ENCODE results near the gene MB.

DNA sequence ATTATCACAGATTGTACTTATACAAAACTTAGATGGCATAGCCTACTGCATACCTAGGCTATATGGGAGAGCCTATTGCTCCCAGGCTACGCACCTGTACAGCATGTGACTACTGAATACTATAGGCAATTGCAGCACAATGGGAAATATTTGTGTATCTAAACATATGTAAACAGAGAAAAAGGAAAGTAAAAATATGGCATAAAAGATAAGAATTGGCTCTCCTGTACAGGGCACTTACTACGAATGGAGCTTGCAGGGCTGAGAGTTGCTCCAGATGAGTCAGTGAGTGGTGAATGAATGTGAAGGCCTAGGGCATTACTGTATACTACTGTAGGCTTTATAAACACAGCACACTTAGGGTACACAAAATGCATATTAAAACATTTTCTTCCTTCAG, 44.3 kb upstream of the MB start:
- TF ChIP-seq, protein P1, sequence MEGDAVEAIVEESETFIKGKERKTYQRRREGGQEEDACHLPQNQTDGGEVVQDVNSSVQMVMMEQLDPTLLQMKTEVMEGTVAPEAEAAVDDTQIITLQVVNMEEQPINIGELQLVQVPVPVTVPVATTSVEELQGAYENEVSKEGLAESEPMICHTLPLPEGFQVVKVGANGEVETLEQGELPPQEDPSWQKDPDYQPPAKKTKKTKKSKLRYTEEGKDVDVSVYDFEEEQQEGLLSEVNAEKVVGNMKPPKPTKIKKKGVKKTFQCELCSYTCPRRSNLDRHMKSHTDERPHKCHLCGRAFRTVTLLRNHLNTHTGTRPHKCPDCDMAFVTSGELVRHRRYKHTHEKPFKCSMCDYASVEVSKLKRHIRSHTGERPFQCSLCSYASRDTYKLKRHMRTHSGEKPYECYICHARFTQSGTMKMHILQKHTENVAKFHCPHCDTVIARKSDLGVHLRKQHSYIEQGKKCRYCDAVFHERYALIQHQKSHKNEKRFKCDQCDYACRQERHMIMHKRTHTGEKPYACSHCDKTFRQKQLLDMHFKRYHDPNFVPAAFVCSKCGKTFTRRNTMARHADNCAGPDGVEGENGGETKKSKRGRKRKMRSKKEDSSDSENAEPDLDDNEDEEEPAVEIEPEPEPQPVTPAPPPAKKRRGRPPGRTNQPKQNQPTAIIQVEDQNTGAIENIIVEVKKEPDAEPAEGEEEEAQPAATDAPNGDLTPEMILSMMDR (IDR thresholded peaks at IDR 0.05) = no peak
- no peak for TF ChIP-seq POLR2A (IDR thresholded peaks at IDR 0.05)

Measured in testis (tissue), 2 donors.